Stimulated activated CD4-positive, alpha-beta T cell treated with anti-CD3 and anti-CD28 coated beads, Interleukin-1b, Interleukin-23, amount 100 ng/mL, for 24 hours (primary cell): ENCODE measurements around the gene ITGA6.

ENCODE experiments used
- DNase-seq, 4 experiments: peaks; one replicate each; pipeline ENCODE4 v3.0.0-alpha.2; 2020; ENCODE audit warnings: low read depth in 4 of 4, low spot score in 1 of 4

Gene ITGA6

GRCh38 chr2:172464400-172465129 is 37.2 kb downstream of the ITGA6 start:
- DNase-seq: no peak

- peak; percentile 45 to 58 (median 50) for DNase-seq
Measured at GRCh38 chr2:172465417-172466334, 38.3 kb downstream of the ITGA6 start.

- no peak for DNase-seq
Measured at GRCh38 chr2:172467382-172467781, 40.0 kb downstream of the ITGA6 start.

GRCh38 chr2:172470958-172471922 is 43.9 kb downstream of the ITGA6 start:
- no peak for DNase-seq

- no peak for DNase-seq
Measured at GRCh38 chr2:172472446-172473033, 45.2 kb downstream of the ITGA6 start.

GRCh38 chr2:172473167-172473566 is 45.8 kb downstream of the ITGA6 start:
- DNase-seq: no peak

- DNase-seq: no peak
Measured at GRCh38 chr2:172478353-172478752, 51.0 kb downstream of the ITGA6 start.

- peak in 1 of 4 experiments; percentile 16 for DNase-seq
Measured at GRCh38 chr2:172480301-172481218, 53.2 kb downstream of the ITGA6 start.

GRCh38 chr2:172481507-172482262 is 54.3 kb downstream of the ITGA6 start:
- DNase-seq: no peak

- no peak for DNase-seq
Measured at GRCh38 chr2:172484253-172484652, 56.9 kb downstream of the ITGA6 start.

GRCh38 chr2:172484706-172485105 is 57.3 kb downstream of the ITGA6 start:
- DNase-seq: no peak

- no peak for DNase-seq
Measured at GRCh38 chr2:172488556-172488955, 61.2 kb downstream of the ITGA6 start.

GRCh38 chr2:172489681-172490080 is 62.3 kb downstream of the ITGA6 start:
- DNase-seq: no peak

GRCh38 chr2:172496160-172496608 is 68.8 kb downstream of the ITGA6 start:
- no peak for DNase-seq

- DNase-seq: no peak
Measured at GRCh38 chr2:172507199-172507598, 79.8 kb downstream of the ITGA6 start.

GRCh38 chr2:172510088-172510487 is 82.7 kb downstream of the ITGA6 start:
- no peak for DNase-seq

GRCh38 chr2:172510548-172510947 is 83.2 kb downstream of the ITGA6 start:
- DNase-seq: no peak

- DNase-seq: no peak
Measured at GRCh38 chr2:172512810-172513523, 85.6 kb downstream of the ITGA6 start.
